NK-92 treated with Interleukin-12 subunit alpha and Interleukin-12 subunit beta, amount 100 ng/mL, for 24 hours (cell line): Measurements from ENCODE around the gene DNAH7.

Experiments
- DNase-seq: peaks from one replicate; lab custom pipeline; 2025; lab: John Stamatoyannopoulos, UW

Gene DNAH7

DNA sequence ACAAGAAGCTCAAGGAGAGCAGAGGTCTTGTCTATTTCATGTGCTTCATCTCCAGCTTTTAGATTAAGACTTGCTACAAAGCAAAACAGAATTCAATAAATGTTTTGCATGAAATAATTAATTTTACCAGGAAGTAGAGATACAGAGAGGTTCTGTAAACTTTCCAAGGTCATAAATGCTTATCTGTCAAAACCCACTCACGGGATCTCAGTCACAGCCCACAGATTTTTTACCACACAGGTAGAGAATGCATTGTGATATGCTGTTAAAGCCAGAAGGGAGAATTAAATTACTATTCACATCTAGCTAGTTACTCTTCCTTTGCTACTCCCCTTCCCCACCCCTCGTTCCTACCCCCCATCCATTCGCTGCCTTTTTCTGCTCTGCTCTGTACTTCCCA lies 205.5 kb downstream of the DNAH7 start:
- no peak for DNase-seq

DNA sequence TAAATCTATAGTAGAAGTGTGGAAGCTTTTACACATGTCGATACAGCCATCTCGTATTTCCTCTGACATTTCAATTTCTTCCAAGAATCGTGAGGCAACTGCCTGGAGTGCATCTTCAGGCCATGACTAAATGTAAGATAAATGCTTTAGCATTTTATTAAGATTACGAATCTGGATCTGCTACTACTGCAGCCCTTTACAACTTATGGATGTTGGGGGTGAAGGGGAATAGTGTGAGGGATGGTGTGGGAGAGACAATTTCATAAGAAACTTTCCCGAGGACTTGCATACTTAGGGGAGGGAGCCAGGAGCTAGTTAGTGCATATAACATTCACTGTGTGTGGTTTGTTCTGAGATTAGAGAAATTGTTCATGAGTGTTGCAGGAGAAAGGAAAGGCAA lies 206.8 kb downstream of the DNAH7 start:
- no peak for DNase-seq

DNA sequence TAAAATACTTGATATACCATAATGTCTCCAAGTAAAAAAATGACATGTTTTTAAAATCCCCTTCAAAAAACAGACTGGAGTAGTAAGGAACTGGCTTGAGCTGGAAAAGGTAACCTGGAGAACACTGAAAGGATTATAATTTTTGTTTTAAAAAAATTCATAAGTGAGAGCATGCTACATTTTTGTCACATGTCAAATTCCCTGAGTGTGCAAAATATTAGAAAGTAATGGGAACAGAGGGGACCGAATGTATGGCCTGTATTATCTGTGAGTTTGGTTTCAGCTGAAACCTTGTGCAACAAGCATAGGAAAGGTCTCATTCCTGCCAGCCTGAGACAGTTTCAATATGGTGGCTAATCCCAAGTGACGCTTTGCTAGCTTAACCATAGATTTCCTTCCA lies 209.1 kb downstream of the DNAH7 start:
- DNase-seq: no peak

DNA sequence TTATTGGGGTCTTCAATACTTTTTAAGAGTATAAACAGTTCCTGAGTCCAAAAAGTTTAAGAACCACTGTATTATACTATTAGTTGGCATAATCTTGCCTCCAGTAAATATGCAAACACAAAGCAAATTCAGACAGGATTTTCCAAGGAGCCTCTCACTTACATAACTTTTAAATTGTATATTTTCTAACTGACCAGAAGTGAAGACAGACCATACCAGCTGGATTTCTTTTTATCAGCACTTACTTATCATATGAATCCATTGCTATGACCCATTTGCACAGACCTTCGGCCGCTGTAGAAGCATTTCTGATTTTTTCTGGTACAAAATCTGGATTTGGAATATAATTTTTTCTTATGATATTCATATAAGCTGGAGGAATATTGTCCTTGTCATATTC lies 211.5 kb downstream of the DNAH7 start:
- no peak for DNase-seq

DNA sequence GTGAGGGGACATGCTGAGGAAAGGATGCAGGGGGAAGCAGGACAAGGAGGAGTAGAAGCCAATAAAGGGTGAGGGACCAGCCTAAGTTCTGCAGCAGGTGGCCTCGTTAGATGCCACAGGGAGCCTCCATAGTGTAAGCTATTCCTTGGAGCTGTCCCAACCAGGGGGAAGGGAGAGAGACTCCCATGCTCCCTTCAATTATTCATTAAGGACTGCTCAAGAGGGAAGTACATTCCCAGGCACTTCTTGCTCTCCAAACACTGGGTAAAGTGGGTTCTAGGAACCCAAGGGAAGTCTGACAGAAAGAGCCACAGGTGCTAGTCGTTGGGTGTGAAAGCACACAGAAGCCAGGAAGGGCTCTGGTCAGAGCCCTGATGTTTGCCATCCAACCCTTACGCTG lies 217.9 kb downstream of the DNAH7 start:
- DNase-seq: no peak

DNA sequence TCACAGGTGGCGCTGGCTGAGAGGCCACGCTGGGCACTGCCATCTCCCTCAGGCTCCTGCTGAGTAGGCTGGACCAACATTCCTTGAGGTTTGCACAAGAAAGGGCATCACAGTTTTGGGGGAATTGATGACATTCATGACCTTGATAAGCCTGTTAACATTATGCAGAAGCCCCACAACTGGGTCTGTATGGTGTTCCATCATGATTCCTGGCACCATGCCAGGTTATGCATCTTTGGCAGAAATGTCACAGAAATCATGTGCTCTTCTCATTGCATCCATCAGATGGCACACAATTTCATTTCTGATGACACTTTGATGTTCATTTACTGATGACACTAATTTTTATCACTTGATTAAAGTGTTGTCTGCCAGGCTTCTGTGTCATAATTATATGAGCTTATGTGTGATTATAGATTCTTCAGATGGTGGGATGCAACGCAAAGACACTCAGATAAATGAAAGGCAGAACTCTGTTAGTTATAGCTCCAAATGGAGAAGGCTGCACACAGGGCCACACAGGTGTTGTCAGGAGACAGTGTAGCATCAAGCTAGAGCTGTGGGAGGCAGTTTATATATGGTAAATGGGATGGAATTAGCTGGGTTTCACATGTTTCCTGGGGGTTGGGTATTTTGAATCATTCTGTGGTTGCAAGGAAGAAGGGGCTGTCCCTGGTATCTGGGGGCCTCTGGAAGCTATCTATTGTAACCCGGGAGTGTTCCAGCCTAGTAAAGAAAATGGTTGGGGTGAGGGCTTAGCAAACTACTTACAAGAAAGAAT lies 220.3 kb downstream of the DNAH7 start:
- no peak for DNase-seq

DNA sequence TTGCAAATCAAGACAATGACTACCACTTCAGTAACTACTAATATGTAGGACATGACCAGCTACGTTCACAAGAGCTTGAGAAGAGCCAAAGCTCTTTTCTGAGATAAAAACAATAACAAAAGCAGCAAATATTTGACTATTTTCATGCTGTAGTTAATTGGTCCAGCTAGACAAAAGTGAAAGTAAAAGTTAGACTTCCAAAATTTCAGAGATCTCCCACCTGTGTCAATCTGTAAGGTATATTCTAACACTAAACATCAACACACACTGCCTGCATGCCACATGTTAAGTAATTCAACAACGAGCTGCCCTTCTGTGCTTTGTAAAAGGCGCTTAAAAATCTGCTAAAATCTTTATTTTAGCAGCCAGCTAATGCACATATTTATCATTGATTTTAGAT lies 225.7 kb downstream of the DNAH7 start:
- no peak for DNase-seq

DNA sequence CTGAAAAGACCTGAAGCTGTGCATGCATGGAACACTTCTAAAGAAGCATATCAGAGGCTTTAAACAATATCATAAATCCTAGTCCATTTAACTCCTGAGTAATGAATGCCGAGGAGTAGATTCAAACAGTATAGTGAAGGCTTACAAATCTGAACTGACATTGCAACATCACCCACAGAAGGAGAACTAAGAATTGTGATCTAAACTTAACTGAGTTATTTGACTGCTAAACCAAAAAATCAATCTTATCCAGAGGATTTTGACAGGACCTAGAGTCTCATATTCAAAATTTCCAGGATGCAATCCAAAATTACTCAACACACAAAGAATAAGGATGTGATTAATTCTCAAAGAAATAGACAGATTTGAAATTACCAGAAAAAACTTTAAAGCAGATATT lies 230.6 kb downstream of the DNAH7 start:
- no peak for DNase-seq

DNA sequence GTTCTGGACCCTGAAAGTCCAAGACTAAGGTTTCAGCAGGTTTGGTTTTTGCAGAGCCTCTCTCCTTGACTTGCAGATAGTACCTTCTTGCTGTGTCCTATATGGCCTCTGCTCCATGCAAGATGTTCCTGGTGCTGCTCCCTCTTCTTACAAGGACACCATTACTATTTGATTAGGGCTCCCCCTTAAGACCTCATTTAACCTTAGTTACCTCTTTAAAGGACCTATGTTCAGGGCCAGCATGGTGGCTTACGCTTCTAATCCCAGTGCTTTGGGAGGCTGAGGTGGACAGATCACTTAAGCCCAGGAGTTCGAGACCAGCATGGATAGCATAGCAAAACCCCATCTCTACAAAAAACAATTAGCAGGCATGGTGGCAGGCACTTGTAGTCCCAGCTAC lies 232.6 kb downstream of the DNAH7 start:
- no peak for DNase-seq

DNA sequence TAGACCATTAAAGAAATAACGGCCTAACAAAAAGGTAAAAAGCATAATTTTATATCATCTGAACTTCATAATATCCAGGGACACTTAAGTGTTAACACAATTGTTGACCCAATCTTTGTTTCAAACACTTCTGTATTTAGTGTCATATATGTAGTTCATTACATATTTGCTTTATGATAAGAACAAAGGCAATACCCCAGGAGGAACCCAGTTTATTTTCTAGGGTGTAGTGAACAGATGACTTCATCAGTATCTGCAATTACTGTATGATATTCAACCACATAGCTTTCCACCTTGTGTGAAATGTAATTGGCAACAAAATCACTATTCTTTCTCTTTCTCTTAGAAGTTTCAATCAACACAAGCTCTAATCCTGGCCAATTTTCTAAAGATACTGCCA lies 233.8 kb downstream of the DNAH7 start:
- DNase-seq: no peak

DNA sequence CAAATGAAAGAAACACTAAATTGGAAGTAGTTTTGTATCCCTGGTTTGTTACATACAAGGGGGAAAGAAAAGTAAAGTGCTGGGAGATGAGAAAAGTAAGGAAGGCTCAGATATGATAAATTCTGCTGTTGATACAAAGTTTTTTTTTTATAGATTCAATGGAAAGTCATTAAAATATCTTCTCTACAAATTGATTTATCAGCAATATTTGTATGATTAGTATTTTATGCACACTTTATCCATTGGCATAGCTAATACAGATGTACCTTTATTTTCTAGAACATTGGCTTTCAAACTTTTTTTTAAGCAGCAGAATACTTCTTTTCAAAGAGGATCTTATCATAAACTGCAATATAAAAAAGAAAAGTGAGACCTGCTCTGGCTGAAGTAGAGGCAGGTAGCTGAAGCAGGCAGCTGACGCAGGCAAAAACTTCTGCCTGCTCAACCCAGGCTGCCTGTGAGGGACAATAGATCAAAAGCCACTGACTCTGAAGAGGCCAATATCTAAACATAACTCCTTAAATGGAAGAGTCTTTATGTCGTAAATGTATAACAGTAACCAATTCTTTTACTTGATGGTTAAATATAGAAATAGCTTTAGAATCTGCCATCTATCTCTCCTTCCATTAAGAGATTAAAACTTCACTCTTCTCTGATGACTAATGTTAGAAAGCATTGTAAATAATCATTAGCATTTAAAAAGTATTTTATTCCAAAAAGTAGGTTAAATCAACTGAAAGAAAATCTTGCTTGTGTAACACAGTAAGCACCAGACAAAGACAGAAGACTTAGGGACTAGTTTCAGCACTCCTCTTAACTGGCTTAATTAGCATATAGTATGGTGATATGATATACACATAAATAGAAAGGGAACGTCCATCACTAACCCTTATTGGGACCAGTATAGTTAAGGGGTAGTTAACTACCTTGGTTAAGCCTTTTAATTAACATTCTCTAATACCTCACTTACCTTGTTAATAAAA lies 237.4 kb downstream of the DNAH7 start:
- no peak for DNase-seq

DNA sequence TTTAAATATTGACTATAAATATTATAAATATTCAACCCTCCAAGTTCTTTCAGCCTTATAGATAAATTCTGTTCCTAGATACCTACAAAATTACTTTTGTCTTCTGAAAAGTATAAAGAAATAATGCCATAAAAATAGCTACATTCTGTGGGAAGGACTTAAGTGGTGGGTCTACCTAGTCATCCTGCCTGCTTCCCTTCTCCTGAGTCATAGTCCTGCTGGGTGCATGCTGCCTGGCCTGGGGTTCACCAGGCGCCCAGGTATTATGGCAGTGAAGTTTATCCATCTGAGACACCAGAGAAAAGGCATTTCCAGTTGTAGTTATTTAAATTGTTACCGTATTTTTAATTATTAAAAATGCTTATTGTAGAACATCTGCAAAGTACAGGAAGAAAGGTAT lies 244.2 kb downstream of the DNAH7 start:
- DNase-seq: no peak

DNA sequence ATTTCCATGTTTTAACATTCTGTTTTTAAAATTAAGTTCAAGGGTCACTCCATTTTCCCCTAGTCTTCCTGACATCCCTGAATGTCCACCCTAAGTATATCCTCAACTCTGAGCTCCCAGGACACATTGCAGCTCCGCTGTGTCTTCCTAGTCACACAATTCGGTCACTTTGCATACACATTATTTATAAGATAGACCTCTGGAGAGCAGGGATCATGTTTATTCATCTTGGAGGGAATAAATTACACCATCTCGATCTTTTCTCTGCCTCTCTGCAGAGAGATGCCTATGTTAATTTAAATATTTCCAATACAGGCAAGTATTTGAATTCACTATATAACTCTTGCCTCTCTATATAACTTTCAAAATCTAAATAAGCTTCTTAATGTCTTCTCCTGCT lies 245.4 kb downstream of the DNAH7 start:
- DNase-seq: no peak

DNA sequence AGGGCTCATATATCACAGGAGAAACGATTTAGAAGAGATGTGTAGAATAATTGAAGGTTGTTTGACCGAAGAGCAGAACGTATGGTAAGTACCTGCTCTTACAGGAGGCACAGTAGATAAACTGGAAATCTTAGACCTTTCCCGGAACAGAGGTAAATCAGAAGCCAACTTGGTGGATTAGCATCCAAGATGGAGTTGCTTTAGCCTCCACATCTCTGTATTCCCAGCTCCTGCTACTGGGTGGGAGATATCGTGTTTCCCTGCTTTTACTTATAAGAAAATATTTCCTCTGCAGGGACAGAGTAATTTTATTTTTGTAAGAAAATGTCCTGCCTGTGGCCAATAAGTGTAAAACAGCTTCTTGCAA lies 247.1 kb downstream of the DNAH7 start:
- DNase-seq: no peak

DNA sequence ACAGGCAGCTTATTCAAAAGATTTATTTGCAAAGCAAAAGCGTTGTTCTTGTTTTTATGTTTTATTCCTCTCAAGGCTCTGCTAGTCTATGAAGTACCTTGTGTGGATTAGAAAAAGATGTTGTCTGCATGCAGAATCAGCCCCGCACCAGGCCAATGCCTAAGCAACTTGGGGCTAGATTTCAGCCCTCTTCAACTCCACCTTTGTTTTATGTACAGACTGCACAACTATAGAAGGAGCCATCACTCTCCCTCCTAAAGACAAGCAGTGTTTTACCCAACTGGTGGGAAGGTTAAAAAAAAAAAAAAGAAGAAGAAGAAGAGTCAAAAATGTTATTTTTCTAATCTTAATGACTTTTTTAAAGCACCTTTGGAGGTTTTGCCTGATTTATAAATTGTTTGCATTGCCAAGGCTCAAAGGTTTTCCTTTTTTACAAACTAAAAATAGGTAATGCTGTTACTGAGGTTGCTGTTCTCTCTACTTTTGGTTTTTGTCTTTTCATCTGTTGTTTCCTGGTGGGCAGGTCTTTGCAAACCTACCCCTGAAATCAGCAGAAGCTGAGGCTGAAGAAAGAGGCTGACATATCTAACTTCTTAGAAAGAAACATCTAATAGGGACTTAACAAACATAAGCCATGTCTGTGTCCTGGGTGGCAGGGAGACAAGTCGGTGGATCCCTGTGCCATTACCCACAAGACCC lies 247.6 kb downstream of the DNAH7 start:
- DNase-seq: no peak

DNA sequence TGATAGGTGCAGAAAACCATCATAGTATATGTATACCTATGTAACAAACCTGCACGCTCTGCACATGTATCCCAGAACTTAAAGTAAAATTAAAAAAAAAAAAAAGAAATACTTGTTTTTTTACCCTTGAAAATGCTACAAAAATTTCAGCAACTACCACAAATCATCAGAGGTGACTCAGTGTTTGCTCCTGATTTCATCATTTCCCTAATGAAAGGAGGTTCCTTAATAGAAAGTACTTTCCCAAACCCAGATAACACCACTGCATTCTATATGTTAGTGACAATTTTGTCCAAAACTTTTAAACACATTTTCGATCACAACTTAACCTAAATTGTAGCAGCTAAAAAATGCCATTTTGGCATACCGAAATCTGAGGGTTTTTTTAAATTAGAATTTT lies 248.3 kb downstream of the DNAH7 start:
- DNase-seq: no peak

DNA sequence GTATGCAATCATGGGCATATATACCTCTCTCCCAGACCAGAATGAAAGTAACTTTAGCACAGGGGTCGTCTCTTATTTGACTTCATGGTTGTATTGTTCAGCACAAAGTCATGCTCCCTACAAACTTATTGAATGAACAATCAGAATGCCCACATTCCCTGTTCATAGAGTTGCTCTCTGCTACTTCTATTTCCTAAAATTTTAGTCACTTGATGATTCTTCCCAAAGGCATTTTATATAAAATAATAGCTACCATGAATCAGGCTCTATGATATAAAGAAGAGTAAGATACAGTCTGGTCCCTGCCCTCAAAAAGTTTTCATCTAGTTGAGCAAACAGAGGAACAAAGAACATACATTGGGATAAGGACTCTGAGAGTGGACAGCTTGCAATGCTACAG lies 249.4 kb downstream of the DNAH7 start:
- no peak for DNase-seq

DNA sequence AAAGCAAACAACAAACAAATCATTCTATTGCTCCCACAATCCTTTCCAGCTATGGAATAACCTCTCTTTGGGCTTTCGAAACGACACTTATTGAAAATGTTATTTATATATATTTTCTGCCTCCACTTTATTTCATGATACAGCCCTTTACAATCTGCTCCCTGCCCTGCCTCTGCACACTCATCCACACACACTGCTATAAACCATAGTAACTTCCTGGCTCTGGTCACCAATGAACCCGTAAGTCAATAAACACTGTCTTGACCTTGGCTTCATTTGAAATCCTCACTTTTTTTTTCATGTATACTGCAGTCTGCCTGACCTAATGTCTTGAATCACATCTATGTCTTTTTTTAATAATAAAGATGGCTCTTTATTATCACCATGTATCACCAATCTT lies 250.1 kb downstream of the DNAH7 start:
- DNase-seq: no peak

DNA sequence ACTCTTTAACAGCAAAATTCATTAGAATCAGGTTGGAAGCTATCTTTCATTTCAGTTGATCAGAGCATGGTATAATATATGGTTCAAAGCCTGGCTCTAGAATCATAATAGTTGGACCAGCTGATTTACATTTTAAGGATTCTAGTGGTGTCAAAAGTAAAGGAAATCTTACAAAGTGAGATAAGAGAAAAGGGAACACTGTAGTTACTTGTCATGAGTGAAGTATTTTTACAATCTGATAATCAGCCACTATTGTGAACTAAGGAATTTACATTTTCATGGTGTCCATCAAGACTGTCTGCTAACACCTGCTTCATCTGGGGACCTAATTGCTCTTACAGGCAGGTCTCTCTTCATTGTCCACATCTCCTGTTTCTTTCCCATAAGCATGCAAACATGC lies 250.5 kb downstream of the DNAH7 start:
- DNase-seq: no peak

DNA sequence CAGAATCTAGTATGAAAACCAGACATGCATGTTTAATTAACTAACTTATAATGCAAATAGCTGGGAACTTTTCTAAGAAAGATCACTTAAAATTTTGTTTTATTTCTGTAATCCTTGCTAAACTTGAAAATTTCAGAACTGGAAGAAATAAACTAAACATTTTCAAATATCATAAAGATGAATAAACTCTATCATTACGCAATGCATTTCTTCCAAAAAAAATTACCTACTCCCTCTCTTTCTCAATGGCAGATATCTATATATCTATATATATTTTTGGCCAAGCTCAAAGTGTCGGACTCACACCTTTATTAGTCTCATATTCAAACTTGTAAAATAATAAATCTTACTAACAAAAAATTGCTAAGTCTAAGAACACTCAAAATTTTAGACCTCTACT lies 253.6 kb downstream of the DNAH7 start:
- no peak for DNase-seq

DNA sequence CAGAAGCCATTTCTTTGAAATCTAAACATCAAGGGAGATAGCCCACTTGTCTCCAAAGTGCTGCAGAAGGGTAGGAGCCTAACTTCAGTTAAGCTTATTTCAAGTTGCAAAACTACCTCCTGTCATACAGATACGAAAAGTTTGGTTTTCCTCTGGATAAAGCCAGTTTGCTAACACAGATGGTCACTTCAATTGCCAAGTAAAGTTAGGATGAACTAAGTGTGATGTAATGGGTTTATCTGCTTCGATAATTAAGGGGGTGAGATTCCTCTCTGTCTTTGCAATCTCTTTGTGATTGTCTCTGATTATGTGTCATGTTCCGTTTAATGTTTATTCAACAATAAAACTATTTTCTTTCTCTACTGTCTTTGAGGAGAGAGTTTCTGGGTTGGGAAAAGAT lies 255.2 kb downstream of the DNAH7 start:
- no peak for DNase-seq

DNA sequence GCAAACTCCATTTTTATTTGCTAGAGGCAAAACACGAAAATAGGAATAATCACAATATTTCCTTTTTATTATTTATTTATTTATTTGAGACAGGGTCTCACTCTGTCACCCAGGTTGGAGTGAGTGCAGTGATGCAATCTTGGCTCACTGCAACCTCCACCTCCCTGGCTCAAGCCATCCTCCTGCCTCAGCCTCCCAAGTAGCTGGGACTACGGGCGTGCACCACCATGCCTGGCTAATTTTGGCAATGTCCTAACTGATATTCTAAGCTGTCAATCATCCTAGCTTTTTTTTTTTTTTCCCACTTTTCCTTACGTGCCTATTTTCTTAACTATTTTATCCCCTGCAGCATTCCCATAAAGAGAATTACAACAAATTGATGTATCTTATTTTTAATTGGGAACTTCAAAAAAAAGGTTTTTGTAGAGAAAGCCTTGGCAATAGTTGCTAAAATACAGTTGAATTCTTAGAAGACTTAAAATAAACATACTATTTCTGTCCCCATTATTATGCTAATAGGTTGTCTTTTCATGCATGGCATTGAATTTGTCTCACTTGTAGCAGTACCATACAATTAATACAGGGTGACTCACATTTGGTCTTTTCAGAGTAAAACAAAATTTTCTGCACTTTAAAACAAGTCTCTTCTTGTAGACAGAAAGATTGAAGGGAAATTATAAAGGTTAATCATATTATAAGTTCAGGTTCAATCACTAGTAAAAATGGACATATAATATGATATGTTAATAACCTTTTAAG lies 258.1 kb downstream of the DNAH7 start:
- DNase-seq: no peak
